ENCODE measurements around the gene RIPK3.

The RIPK3 gene

GRCh38 chr14:24343795-24344660, 4.2 kb upstream of the RIPK3 start:
- peak; percentile 32 for DNase-seq

- no peak for DNase-seq
Measured at GRCh38 chr14:24342889-24343288, 3.1 kb upstream of the RIPK3 start.

- DNase-seq: no peak
Measured at GRCh38 chr14:24340606-24341005, 815 bp upstream of the RIPK3 start.

- DNase-seq: no peak
Measured at GRCh38 chr14:24338843-24339242, 948 bp downstream of the RIPK3 start.

- no peak for DNase-seq
Measured at GRCh38 chr14:24337824-24338175, 2.0 kb downstream of the RIPK3 start.

- no peak for DNase-seq
Measured at GRCh38 chr14:24337144-24337823, 2.5 kb downstream of the RIPK3 start.

GRCh38 chr14:24335461-24336171, 4.2 kb downstream of the RIPK3 start:
- DNase-seq: no peak

GRCh38 chr14:24334431-24335291, 5.1 kb downstream of the RIPK3 start, which contains the start of gene ADCY4:
Gene ADCY4, minus strand, starts transcription at chr14:24335071. Its CDS starts 419 bp downstream, at chr14:24334652.
- no peak for DNase-seq

GRCh38 chr14:24332268-24332993, 7.4 kb downstream of the RIPK3 start:
- DNase-seq: peak; percentile 70

GRCh38 chr14:24331731-24332267, 8.0 kb downstream of the RIPK3 start:
- no peak for DNase-seq

- no peak for DNase-seq
Measured at GRCh38 chr14:24330973-24331674, 8.7 kb downstream of the RIPK3 start.

- DNase-seq: peak; percentile 4
Measured at GRCh38 chr14:24329736-24330135, 10.1 kb downstream of the RIPK3 start.

GRCh38 chr14:24329073-24329663, 10.6 kb downstream of the RIPK3 start:
- no peak for DNase-seq

- DNase-seq: peak; percentile 29
Measured at GRCh38 chr14:24327914-24328313, 11.9 kb downstream of the RIPK3 start.

- DNase-seq: no peak
Measured at GRCh38 chr14:24327303-24327702, 12.5 kb downstream of the RIPK3 start.

GRCh38 chr14:24325963-24326362, 13.8 kb downstream of the RIPK3 start:
- DNase-seq: no peak

GRCh38 chr14:24325041-24325530, 14.7 kb downstream of the RIPK3 start:
- DNase-seq: no peak

GRCh38 chr14:24324024-24324423, 15.8 kb downstream of the RIPK3 start:
- no peak for DNase-seq

GRCh38 chr14:24323341-24323740, 16.4 kb downstream of the RIPK3 start:
- no peak for DNase-seq

GRCh38 chr14:24322672-24323071, 17.1 kb downstream of the RIPK3 start:
- no peak for DNase-seq

All from OCI-M1 (cell line).